Dendritic cell treated with granulocyte-macrophage colony-stimulating factor and Interleukin-4, amounts not matched to agents 40 ng/mL and 50 ng/mL, for 4 days (primary cell): ENCODE measurements around the gene CSTF3.
"Not testable (repeated sequence)": the region's sequence is repeated elsewhere in the genome, so short reads cannot be mapped to it uniquely, and the experiment has no call there.

Experiments used
- H3K27ac Mint-ChIP-seq: one replicate; pipeline ENCODE4 v1.8.0; 2022; ENCODE audit warnings: mild to moderate bottlenecking, mixed read lengths
- H3K27me3 Mint-ChIP-seq: one replicate; pipeline ENCODE4 v1.8.0; 2022; ENCODE audit warnings: mild to moderate bottlenecking, mixed read lengths
- H3K36me3 Mint-ChIP-seq: one replicate; pipeline ENCODE4 v1.8.0; 2022; ENCODE audit warnings: low read depth, mixed read lengths
- H3K4me1 Mint-ChIP-seq: one replicate; pipeline ENCODE4 v1.8.0; 2022; ENCODE audit warnings: low read depth, mixed read lengths
- H3K4me3 Mint-ChIP-seq: one replicate; pipeline ENCODE4 v1.8.0; 2022; ENCODE audit warnings: mild to moderate bottlenecking, moderate library complexity, mixed read lengths
- H3K9me3 Mint-ChIP-seq: one replicate; pipeline ENCODE4 v1.8.0; 2022; ENCODE audit warnings: mixed read lengths
- intact Hi-C: fragments of 100-400 bp; cut with micrococcal nuclease; formaldehyde crosslinking; loops from one replicate; pipeline ENCODE4 v1.15.0; 2022

Gene CSTF3

DNA sequence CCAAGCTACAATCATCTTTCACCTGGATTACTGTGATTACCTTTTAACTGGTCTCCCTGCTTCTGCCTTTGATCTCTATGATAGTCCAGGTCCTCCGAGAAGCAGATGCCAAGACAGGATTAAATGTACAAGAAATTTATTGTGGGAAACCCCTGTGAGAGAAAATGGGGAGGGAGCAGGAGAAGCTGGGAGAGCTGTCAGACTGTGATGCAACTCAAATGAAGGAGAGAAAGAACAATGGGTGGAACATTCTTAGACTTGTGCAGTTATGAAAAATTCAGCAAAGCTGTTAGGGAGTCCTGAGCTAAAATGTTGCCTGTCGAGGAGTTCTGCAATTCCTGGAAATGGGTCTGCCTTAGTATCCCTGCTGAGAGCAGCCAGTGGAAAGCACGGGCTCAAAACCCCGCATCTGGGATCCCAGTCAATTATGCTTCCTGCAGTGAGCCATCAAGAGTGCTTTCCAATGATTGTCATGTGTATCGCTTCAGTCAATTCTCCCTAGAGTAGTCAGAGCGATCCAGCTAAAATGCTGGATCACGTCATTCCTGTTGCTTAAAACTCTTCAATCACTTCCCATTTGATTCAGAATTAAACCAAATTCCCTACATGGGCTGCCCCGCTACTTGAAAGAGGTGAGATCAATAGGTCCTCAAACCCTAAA is 16.5 kb upstream of the CSTF3 start:
- no peaks in the 10 kb centered on the region for H3K27me3 Mint-ChIP-seq
- peaks cover 21% of the 10 kb centered on the region for H3K9me3 Mint-ChIP-seq
- intact Hi-C loops, result loop anchor here (5.0 kb wide), 2 partner anchors 34 to 49 kb away; no protein-coding TSS in a partner anchor
- H3K4me3 Mint-ChIP-seq, result no peak overlapping the region
- H3K4me1 Mint-ChIP-seq, result peaks cover 41% of the 10 kb centered on the region
- peaks cover 6% of the 10 kb centered on the region for H3K36me3 Mint-ChIP-seq
- H3K27ac Mint-ChIP-seq, result peak overlapping the region; percentile 82

DNA sequence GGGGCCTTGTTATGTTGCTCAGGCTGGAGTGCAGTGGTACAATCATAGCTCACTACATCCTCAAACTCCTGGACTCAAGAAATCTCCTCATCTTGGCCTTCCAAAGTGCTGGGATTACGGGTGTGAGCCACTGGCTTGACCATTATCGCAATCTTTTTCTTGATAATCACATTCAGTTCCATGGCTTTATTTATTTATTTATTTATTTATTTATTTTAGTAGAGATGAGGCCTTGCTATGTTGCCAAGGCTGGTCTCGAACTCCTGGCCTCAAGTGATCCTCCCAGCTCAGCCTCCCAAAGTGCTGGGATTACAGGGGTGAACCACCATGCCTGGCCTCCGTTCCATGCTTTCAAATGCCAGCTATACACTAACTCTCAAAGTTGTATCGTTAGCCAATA is 15.5 kb upstream of the CSTF3 start:
- H3K27me3 Mint-ChIP-seq, H3K4me3 Mint-ChIP-seq, H3K36me3 Mint-ChIP-seq, H3K27ac Mint-ChIP-seq: not testable (repeated sequence)
- peaks cover 21% of the 10 kb centered on the region for H3K9me3 Mint-ChIP-seq
- H3K4me1 Mint-ChIP-seq, result peaks cover 45% of the 10 kb centered on the region
- intact Hi-C loops, result loop anchor here (5.0 kb wide), 2 partner anchors 36 to 51 kb away; no protein-coding TSS in a partner anchor

DNA sequence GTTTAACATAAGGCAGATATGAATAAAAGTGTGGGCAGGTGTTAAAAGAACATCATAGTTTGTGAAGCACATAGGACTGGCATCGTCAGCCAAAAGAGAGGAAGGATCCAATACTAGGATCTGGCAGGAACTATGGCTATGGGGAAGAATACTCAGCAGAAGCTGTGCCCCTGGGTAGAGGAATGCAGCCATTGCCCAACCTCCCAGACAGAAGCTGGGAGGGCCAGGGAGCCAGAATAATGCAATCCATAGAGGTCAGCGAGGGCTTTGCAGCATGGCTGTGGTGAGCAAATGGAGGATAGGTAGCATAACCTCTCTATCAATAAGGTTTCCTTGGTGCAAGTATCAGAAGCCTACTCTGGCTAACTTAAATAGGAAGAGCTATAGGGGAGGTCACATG is 11.7 kb upstream of the CSTF3 start:
- Mint-ChIP-seq H3K27ac (peak overlapping the region; percentile 18), H3K9me3 (peaks cover 7% of the 10 kb centered on the region), H3K4me1 (peaks cover 21% of the 10 kb centered on the region), H3K27me3 (no peaks in the 10 kb centered on the region), H3K4me3 (no peak overlapping the region), H3K36me3 (no peaks in the 10 kb centered on the region)
- intact Hi-C loops, result no loop called here

DNA sequence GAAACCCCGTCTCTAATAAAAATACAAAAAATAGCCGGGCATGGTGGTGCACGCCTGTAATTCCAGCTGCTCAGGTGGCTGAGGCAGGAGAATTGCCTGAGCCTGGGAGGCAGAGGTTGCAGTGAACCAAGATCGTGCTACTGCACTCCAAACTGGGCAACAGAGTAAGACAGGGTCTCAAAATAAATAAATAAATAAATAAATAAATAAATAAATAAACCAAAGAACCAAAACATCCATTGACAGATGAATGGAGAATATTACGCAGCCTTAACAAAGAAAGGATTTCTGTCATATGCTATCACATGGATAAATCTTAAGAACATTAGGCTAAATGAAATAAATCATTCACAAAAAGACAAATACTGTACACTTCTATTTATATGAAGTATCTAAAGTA is 11.1 kb upstream of the CSTF3 start:
- peaks cover 15% of the 10 kb centered on the region for H3K4me1 Mint-ChIP-seq
- H3K4me3 Mint-ChIP-seq, result no peak overlapping the region
- peak overlapping the region; percentile 18 for H3K27ac Mint-ChIP-seq
- H3K9me3 Mint-ChIP-seq, result peaks cover under 1% of the 10 kb centered on the region
- intact Hi-C loops, result no loop called here
- H3K27me3 Mint-ChIP-seq, result no peaks in the 10 kb centered on the region
- no peaks in the 10 kb centered on the region for H3K36me3 Mint-ChIP-seq

DNA sequence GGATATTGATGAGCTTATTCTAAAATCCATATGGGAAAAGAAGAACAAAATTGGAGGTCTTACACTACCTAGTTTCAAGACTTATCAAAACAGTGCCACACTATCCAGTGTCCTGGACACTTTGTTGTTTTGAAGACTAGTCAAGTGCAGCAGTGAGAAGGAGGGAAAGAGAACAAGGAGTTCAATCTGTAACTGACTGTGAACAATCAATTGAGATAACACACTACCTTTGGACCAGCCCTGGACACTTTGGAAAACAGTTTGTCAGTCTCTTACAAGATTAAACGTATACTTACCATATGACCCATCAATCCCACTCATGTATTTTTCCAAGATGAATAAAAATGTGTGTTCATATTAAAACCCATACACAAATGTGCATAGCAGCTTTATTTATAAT is 10.0 kb upstream of the CSTF3 start:
- no peak overlapping the region for H3K27ac Mint-ChIP-seq
- no peaks in the 10 kb centered on the region for H3K9me3 Mint-ChIP-seq
- H3K27me3 Mint-ChIP-seq, result no peaks in the 10 kb centered on the region
- no peaks in the 10 kb centered on the region for H3K36me3 Mint-ChIP-seq
- intact Hi-C loops, result no loop called here
- H3K4me3 Mint-ChIP-seq, result no peak overlapping the region
- peaks cover 14% of the 10 kb centered on the region for H3K4me1 Mint-ChIP-seq

DNA sequence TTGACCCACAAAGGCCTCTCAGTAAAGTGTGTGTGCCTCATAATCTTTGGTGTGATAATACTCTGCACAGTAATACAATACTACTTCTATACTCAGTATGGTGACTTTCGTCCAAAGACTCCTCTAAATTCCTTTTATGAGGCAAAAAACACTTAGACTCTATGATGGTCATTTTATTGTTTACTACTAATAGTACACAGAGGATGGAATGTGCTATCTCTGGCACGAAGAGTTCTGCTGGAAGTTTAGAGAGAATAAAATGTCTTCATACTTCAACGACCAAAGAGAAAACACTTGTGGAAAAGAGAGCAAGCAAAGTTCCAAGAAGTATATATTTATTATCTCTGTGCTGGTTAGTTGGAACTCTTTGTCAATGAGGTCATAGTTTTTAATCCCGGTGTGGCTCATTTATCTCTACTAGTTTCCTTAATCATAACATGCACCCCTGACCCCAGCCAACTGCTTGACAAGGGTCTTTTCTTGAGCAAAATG is 7.5 kb upstream of the CSTF3 start:
- Mint-ChIP-seq H3K4me3 (no peak overlapping the region), H3K9me3 (no peaks in the 10 kb centered on the region), H3K36me3 (no peaks in the 10 kb centered on the region), H3K27me3 (no peaks in the 10 kb centered on the region), H3K4me1 (peaks cover 9% of the 10 kb centered on the region), H3K27ac (no peak overlapping the region)
- intact Hi-C loops, result no loop called here

DNA sequence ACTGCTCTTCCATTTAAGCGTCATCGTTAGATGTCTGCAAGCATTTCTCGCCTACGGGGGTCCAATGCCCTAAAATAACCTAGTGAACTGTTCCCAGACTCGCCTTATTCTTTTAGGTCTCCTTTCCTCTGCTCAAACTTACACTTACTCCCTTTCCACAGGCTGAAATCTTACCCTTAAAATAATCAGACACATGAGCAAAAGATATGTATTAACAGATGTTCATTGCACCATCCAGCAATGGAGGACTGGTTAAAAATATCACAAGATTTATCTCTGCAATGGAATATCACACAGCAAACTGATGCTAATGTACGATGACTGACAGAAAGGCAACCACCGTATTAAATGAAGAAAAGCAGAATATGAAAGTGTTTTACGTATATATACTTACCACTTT is 1.6 kb upstream of the CSTF3 start:
- Mint-ChIP-seq H3K36me3 (peaks cover 18% of the 10 kb centered on the region), H3K4me3 (no peak overlapping the region), H3K27ac (no peak overlapping the region), H3K27me3 (no peaks in the 10 kb centered on the region), H3K9me3 (no peaks in the 10 kb centered on the region), H3K4me1 (peaks cover 35% of the 10 kb centered on the region)
- intact Hi-C loops, result no loop called here

- Mint-ChIP-seq H3K27me3 (no peaks in the 10 kb centered on the region), H3K27ac (peak overlapping the region; percentile 95), H3K36me3 (peaks cover 24% of the 10 kb centered on the region), H3K9me3 (no peaks in the 10 kb centered on the region), H3K4me1 (peaks cover 49% of the 10 kb centered on the region), H3K4me3 (peak overlapping the region; percentile 95)
- intact Hi-C loops, result no loop called here
Measured at GRCh38 chr11:33160587-33160986, 693 bp downstream of the CSTF3 start.

DNA sequence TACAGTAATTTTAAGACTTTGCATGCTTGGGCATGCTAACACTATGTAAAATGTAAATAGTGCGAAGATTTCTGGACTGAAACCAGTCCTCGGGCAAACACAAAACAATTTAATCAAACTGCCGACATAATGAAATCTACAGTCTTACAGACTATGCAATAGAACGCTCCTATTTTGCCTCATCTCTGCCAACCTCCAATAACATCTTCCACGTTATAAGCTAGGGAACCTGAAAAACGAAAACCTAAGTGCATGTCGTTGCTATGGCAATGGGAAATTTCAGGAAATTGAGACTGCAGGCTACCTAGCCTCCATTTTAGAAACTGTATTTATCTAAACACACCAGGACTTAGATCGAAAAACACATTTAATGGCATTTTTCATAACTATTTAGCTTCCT is 1.1 kb downstream of the CSTF3 start:
- Mint-ChIP-seq H3K36me3 (peaks cover 24% of the 10 kb centered on the region), H3K4me3 (peak overlapping the region; percentile 95), H3K27ac (peak overlapping the region; percentile 95), H3K27me3 (no peaks in the 10 kb centered on the region), H3K9me3 (no peaks in the 10 kb centered on the region), H3K4me1 (peaks cover 52% of the 10 kb centered on the region)
- intact Hi-C loops, result no loop called here

- H3K4me3 Mint-ChIP-seq, H3K27ac Mint-ChIP-seq, H3K27me3 Mint-ChIP-seq, H3K9me3 Mint-ChIP-seq, intact Hi-C loops: not testable (repeated sequence)
- peaks cover 32% of the 10 kb centered on the region for H3K36me3 Mint-ChIP-seq
- peaks cover 52% of the 10 kb centered on the region for H3K4me1 Mint-ChIP-seq
Measured at GRCh38 chr11:33159378-33159867, 1.9 kb downstream of the CSTF3 start.

GRCh38 chr11:33158596-33159275 is 2.5 kb downstream of the CSTF3 start:
- intact Hi-C loops, result no loop called here
- Mint-ChIP-seq H3K27ac (peak overlapping the region; percentile 69), H3K27me3 (no peaks in the 10 kb centered on the region), H3K36me3 (peaks cover 33% of the 10 kb centered on the region), H3K4me1 (peaks cover 52% of the 10 kb centered on the region), H3K4me3 (peak overlapping the region; percentile 53), H3K9me3 (no peaks in the 10 kb centered on the region)

- intact Hi-C loops, result no loop called here
- H3K36me3 Mint-ChIP-seq, result peaks cover 33% of the 10 kb centered on the region
- no peak overlapping the region for H3K4me3 Mint-ChIP-seq
- H3K4me1 Mint-ChIP-seq, result peaks cover 51% of the 10 kb centered on the region
- H3K9me3 Mint-ChIP-seq, result no peaks in the 10 kb centered on the region
- H3K27me3 Mint-ChIP-seq, result no peaks in the 10 kb centered on the region
- H3K27ac Mint-ChIP-seq, result no peak overlapping the region
Measured at GRCh38 chr11:33157103-33158027, 3.9 kb downstream of the CSTF3 start.

DNA sequence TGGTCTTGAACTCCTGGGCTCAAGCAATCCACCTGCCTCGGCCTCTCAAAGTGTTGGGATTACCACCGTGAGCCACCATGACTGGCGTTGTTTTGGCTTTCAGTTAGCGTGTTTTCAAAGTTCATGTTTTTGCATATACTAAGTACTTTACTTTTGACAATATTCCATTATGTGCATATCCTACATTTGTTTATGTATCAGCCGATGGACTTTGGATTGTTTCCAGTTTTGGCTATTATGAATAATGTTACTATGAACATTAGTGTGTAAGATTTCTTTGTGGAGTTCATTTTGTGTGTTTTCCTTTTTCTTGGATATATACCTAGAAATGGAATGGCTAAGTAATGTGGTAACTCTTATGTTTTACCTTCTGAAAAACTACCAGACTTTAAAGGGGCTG is 9.9 kb downstream of the CSTF3 start:
- no peak overlapping the region for H3K27ac Mint-ChIP-seq
- intact Hi-C loops, result no loop called here
- no peak overlapping the region for H3K4me3 Mint-ChIP-seq
- H3K9me3 Mint-ChIP-seq, result no peaks in the 10 kb centered on the region
- H3K4me1 Mint-ChIP-seq, result peaks cover 8% of the 10 kb centered on the region
- H3K27me3 Mint-ChIP-seq, result no peaks in the 10 kb centered on the region
- peaks cover 33% of the 10 kb centered on the region for H3K36me3 Mint-ChIP-seq

DNA sequence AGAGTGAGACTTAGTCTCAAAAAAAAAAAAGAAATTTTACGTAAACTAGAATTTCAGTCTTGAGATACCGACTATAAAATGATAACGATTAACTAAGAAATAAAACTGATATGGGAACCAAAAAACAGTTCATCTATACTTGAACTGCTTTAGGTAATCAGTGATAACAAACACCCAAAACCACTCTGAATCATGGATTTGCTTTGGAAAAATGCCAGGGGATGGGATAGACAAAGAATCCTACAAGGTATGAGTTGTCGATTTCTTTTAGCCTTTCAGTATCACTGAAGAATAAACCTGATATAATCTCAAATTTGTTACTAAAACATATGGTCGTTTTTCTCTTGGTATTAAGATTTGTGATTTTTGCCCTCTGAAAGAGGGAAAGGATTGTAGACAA is 13.7 kb downstream of the CSTF3 start:
- intact Hi-C loops, result no loop called here
- Mint-ChIP-seq H3K4me3 (no peak overlapping the region), H3K4me1 (no peaks in the 10 kb centered on the region), H3K36me3 (peaks cover 47% of the 10 kb centered on the region), H3K9me3 (no peaks in the 10 kb centered on the region), H3K27me3 (no peaks in the 10 kb centered on the region), H3K27ac (no peak overlapping the region)
